Stimulated activated CD8-positive, alpha-beta memory T cell treated with anti-CD3 and anti-CD28 coated beads, Interleukin-7, amount 100 ng/mL, for 4 hours (primary cell): ENCODE data around the gene HTATIP2.
"Not testable (repeated sequence)": the region's sequence is repeated elsewhere in the genome, so short reads cannot be mapped to it uniquely, and the experiment has no call there.

Source experiments
- DNase-seq, 2 donors: peaks; one replicate each; pipeline ENCODE4 v3.0.0-alpha.2; 2020; ENCODE audit warnings: low read depth in 2 of 2

The HTATIP2 gene

GRCh38 chr11:20372081-20372626 lies 8.6 kb downstream of the HTATIP2 start:
- DNase-seq, result no peak

GRCh38 chr11:20373147-20373546 lies 9.6 kb downstream of the HTATIP2 start:
- DNase-seq, result no peak

GRCh38 chr11:20373568-20374209 lies 10.2 kb downstream of the HTATIP2 start:
- DNase-seq, result no peak

GRCh38 chr11:20374741-20375300 lies 11.3 kb downstream of the HTATIP2 start:
- no peak for DNase-seq

- DNase-seq, result no peak
Observed at GRCh38 chr11:20376162-20376730, 12.7 kb downstream of the HTATIP2 start.

- not testable (repeated sequence) for DNase-seq
Observed at GRCh38 chr11:20385996-20386395, 22.5 kb downstream of the HTATIP2 start.

GRCh38 chr11:20387261-20388095 lies 24.0 kb downstream of the HTATIP2 start, which contains the start of gene PRMT3:
PRMT3 (plus strand) TSS chr11:20387716; CDS start chr11:20387747, 31 bp downstream.
- DNase-seq, result peak; percentile 93 to 98

- no peak for DNase-seq
Observed at GRCh38 chr11:20388096-20389055, 24.9 kb downstream of the HTATIP2 start.

- no peak for DNase-seq
Observed at GRCh38 chr11:20397281-20397680, 33.8 kb downstream of the HTATIP2 start.

- no peak for DNase-seq
Observed at GRCh38 chr11:20399498-20399897, 36.0 kb downstream of the HTATIP2 start.

GRCh38 chr11:20403059-20403458 lies 39.5 kb downstream of the HTATIP2 start:
- no peak for DNase-seq

- DNase-seq, result no peak
Observed at GRCh38 chr11:20406484-20406883, 43.0 kb downstream of the HTATIP2 start.

GRCh38 chr11:20407344-20407743 lies 43.8 kb downstream of the HTATIP2 start:
- DNase-seq, result no peak

- no peak for DNase-seq
Observed at GRCh38 chr11:20415432-20415831, 51.9 kb downstream of the HTATIP2 start.

GRCh38 chr11:20417771-20418170 lies 54.3 kb downstream of the HTATIP2 start:
- DNase-seq, result no peak

- DNase-seq, result no peak
Observed at GRCh38 chr11:20421946-20422345, 58.4 kb downstream of the HTATIP2 start.

- no peak for DNase-seq
Observed at GRCh38 chr11:20429216-20429615, 65.7 kb downstream of the HTATIP2 start.
